WTC11 (cell line): ENCODE measurements around the gene TEDC2.

ENCODE experiments used
- ATF3 ChIP-seq: sonication (generic); formaldehyde crosslinking; conservative IDR thresholded peaks from 2 replicates; pipeline ENCODE4 v1.8.1; 2022; ENCODE audit warnings: mild to moderate bottlenecking, missing genetic modification reagents
- CBFB ChIP-seq: sonication (generic); formaldehyde crosslinking; IDR thresholded peaks from 2 replicates; pipeline ENCODE4 v1.8.1; 2022; ENCODE audit warnings: mild to moderate bottlenecking, low read depth, missing genetic modification reagents
- CREB1 ChIP-seq: sonication (generic); formaldehyde crosslinking; IDR thresholded peaks from 2 replicates; pipeline ENCODE4 v1.8.0; 2023; ENCODE audit warnings: mild to moderate bottlenecking, missing genetic modification reagents
- CTCF ChIP-seq: fragments of 200-600 bp; IDR thresholded peaks from 2 replicates; pipeline ENCODE4 v1.8.0; 2022; ENCODE audit warnings: antibody characterized with exemption
- ETV6 ChIP-seq: sonication (generic); formaldehyde crosslinking; IDR thresholded peaks from 2 replicates; pipeline ENCODE4 v1.8.1; 2022; ENCODE audit warnings: mild to moderate bottlenecking, missing genetic modification reagents
- HMGXB4 ChIP-seq: sonication (generic); formaldehyde crosslinking; IDR thresholded peaks from 2 replicates; pipeline ENCODE4 v1.8.1; 2023; ENCODE audit warnings: mild to moderate bottlenecking, moderate library complexity, missing genetic modification reagents
- MLX ChIP-seq: sonication (generic); formaldehyde crosslinking; IDR thresholded peaks from 2 replicates; pipeline ENCODE4 v1.8.1; 2023; ENCODE audit warnings: mild to moderate bottlenecking, missing genetic modification reagents, moderate library complexity
- NR2C2 ChIP-seq: sonication (generic); formaldehyde crosslinking; IDR thresholded peaks from 2 replicates; pipeline ENCODE4 v1.8.0; 2022; ENCODE audit warnings: mild to moderate bottlenecking, missing genetic modification reagents
- RELA ChIP-seq: sonication (generic); formaldehyde crosslinking; IDR thresholded peaks from 2 replicates; pipeline ENCODE4 v1.8.1; 2022; ENCODE audit warnings: missing genetic modification reagents, mild to moderate bottlenecking, borderline replicate concordance
- RORB ChIP-seq: fragments of 250-450 bp; sonication (Bioruptor Pico); IDR thresholded peaks from 2 replicates; pipeline ENCODE4 v1.9.0; 2021; ENCODE audit warnings: mild to moderate bottlenecking
- USF2 ChIP-seq: sonication (generic); formaldehyde crosslinking; IDR thresholded peaks from 2 replicates; pipeline ENCODE4 v1.8.1; 2023; ENCODE audit warnings: mild to moderate bottlenecking, missing genetic modification reagents, moderate library complexity
- ZBTB43 ChIP-seq: sonication (generic); formaldehyde crosslinking; IDR thresholded peaks from 2 replicates; pipeline ENCODE4 v1.8.1; 2023; ENCODE audit warnings: mild to moderate bottlenecking, missing genetic modification reagents

- TF ChIP-seq HMGXB4 (CRISPR knock-in tag) (no peak), CTCF (no peak), RORB (no peak), USF2 (CRISPR knock-in tag) (no peak), ETV6 (CRISPR knock-in tag) (no peak), ZBTB43 (CRISPR knock-in tag) (no peak), NR2C2 (CRISPR knock-in tag) (no peak), MLX (CRISPR knock-in tag) (no peak), ATF3 (CRISPR knock-in tag) (no peak), CBFB (CRISPR knock-in tag) (no peak), CREB1 (CRISPR knock-in tag) (no peak), RELA (CRISPR knock-in tag) (no peak)
These were observed 34.8 kb upstream of the TEDC2 start for GRCh38 chr16:2425008-2425518.
